IPS-18c (cell line): Measurements from ENCODE around the gene XPOT.

Source experiments
- H3K4me3 ChIP-seq: 2 replicates; pipeline ENCODE4 v1.7.0; 2013; ENCODE audit warnings: low read depth, mild to moderate bottlenecking, low read length, moderate library complexity; ENCODE audit not compliant: insufficient read depth
- H3K9me3 ChIP-seq: one replicate; pipeline ENCODE4 v1.6.1; 2013; ENCODE audit warnings: mild to moderate bottlenecking, low read length, moderate library complexity; ENCODE audit not compliant: control insufficient read depth, insufficient read depth

The XPOT gene

GRCh38 chr12:64407342-64408223, 3.4 kb downstream of the XPOT start:
- Histone ChIP-seq H3K4me3 (no peak overlapping the region), H3K9me3 (no peaks in the 10 kb centered on the region)

- H3K4me3 ChIP-seq = no peak overlapping the region
- H3K9me3 ChIP-seq = no peaks in the 10 kb centered on the region
Measured at GRCh38 chr12:64411427-64411826, 7.2 kb downstream of the XPOT start.

GRCh38 chr12:64412459-64412858, 8.3 kb downstream of the XPOT start:
- Histone ChIP-seq H3K4me3 (no peak overlapping the region), H3K9me3 (no peaks in the 10 kb centered on the region)

- Histone ChIP-seq H3K9me3 (no peaks in the 10 kb centered on the region), H3K4me3 (no peak overlapping the region)
Measured at GRCh38 chr12:64413884-64414283, 9.7 kb downstream of the XPOT start.

- no peaks in the 10 kb centered on the region for H3K9me3 ChIP-seq
- H3K4me3 ChIP-seq = no peak overlapping the region
Measured at GRCh38 chr12:64418209-64418608, 14.0 kb downstream of the XPOT start.

- no peaks in the 10 kb centered on the region for H3K9me3 ChIP-seq
- no peak overlapping the region for H3K4me3 ChIP-seq
Measured at GRCh38 chr12:64419696-64420095, 15.5 kb downstream of the XPOT start.

- Histone ChIP-seq H3K4me3 (no peak overlapping the region), H3K9me3 (no peaks in the 10 kb centered on the region)
Measured at GRCh38 chr12:64427988-64428387, 23.8 kb downstream of the XPOT start.

- no peak overlapping the region for H3K4me3 ChIP-seq
- H3K9me3 ChIP-seq = no peaks in the 10 kb centered on the region
Measured at GRCh38 chr12:64428956-64429355, 24.8 kb downstream of the XPOT start.

GRCh38 chr12:64430886-64431285, 26.7 kb downstream of the XPOT start:
- Histone ChIP-seq H3K9me3 (no peaks in the 10 kb centered on the region), H3K4me3 (no peak overlapping the region)

- no peaks in the 10 kb centered on the region for H3K9me3 ChIP-seq
Measured at GRCh38 chr12:64431791-64432190, 27.6 kb downstream of the XPOT start.

GRCh38 chr12:64433915-64434314, 29.7 kb downstream of the XPOT start:
- no peak overlapping the region for H3K4me3 ChIP-seq
- H3K9me3 ChIP-seq = no peaks in the 10 kb centered on the region

More at GRCh38 chr12:64431791-64432190, 27.6 kb downstream of the XPOT start:
- H3K4me3 ChIP-seq = no peak overlapping the region

- Histone ChIP-seq H3K9me3 (no peaks in the 10 kb centered on the region), H3K4me3 (no peak overlapping the region)
Measured at GRCh38 chr12:64440100-64440499, 35.9 kb downstream of the XPOT start.

GRCh38 chr12:64445490-64445889, 41.3 kb downstream of the XPOT start:
- no peaks in the 10 kb centered on the region for H3K9me3 ChIP-seq
- H3K4me3 ChIP-seq = no peak overlapping the region

- Histone ChIP-seq H3K4me3 (no peak overlapping the region), H3K9me3 (no peaks in the 10 kb centered on the region)
Measured at GRCh38 chr12:64446295-64446694, 42.1 kb downstream of the XPOT start.

- Histone ChIP-seq H3K9me3 (no peaks in the 10 kb centered on the region), H3K4me3 (no peak overlapping the region)
Measured at GRCh38 chr12:64450057-64450640, 46.0 kb downstream of the XPOT start.

GRCh38 chr12:64450711-64451486, 46.7 kb downstream of the XPOT start:
- H3K9me3 ChIP-seq = no peaks in the 10 kb centered on the region
- H3K4me3 ChIP-seq = peak overlapping the region; percentile 90

- H3K9me3 ChIP-seq = no peaks in the 10 kb centered on the region
- peak within 1 kb of the TSS; percentile 90 for H3K4me3 ChIP-seq
Measured at GRCh38 chr12:64451687-64452558, 47.7 kb downstream of the XPOT start, which contains the start of gene TBK1. Gene TBK1 (plus strand): TSS chr12:64452120. CDS start chr12:64455871, 3,751 bp downstream.
